Measurements from ENCODE around the gene SPHK2.

The SPHK2 gene

DNA sequence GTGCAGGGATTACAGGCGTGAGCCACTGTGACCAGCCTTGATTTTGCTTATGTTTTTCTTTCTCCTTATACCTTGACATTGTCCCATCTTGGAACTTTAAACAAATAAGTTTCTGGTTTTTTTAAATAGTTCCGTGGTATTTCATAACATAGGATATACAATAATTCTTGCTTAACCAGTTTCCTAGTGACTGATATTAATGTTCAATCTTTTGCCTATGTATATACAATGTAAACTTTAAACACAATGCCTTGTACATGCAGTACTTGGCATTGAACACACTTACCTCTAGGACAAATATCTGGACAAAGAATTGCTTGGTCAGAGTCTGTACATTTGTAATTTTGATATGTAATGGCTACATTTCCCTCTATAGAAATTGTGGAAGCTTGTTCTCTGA, 37.1 kb upstream of the SPHK2 start:
- H3K27ac ChIP-seq: no peak overlapping the region
- TF ChIP-seq, protein P1, sequence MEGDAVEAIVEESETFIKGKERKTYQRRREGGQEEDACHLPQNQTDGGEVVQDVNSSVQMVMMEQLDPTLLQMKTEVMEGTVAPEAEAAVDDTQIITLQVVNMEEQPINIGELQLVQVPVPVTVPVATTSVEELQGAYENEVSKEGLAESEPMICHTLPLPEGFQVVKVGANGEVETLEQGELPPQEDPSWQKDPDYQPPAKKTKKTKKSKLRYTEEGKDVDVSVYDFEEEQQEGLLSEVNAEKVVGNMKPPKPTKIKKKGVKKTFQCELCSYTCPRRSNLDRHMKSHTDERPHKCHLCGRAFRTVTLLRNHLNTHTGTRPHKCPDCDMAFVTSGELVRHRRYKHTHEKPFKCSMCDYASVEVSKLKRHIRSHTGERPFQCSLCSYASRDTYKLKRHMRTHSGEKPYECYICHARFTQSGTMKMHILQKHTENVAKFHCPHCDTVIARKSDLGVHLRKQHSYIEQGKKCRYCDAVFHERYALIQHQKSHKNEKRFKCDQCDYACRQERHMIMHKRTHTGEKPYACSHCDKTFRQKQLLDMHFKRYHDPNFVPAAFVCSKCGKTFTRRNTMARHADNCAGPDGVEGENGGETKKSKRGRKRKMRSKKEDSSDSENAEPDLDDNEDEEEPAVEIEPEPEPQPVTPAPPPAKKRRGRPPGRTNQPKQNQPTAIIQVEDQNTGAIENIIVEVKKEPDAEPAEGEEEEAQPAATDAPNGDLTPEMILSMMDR (conservative IDR thresholded peaks at IDR 0.05): no peak

DNA sequence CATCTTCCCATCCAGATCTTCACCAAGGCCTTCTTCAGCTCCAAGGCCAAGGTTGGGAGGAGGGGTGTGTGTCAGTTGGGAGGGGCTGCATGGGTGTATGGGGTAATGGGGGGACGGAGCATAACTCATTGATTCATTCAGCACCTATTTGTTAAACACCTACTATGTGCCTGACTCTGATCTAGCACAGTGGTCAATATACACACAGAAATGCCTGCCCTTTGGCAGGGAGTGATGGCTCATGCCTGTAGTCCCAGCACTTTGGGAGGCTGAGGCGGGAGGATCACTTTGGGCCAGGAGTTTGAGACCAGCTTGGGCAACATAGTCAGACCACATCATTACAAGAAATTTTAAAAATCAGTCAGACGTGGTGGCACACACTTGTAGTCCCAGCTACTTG, 31.9 kb upstream of the SPHK2 start:
- H3K27ac ChIP-seq: no peak overlapping the region
- TF ChIP-seq, protein P1 (conservative IDR thresholded peaks at IDR 0.05): no peak

- peak overlapping the region; percentile 9; the same call in 1 of the 2 replicates for H3K27ac ChIP-seq
- TF ChIP-seq, protein P1 (conservative IDR thresholded peaks at IDR 0.05): peak; percentile 98
Measured at GRCh38 chr19:48588670-48589401, 30.5 kb upstream of the SPHK2 start.

DNA sequence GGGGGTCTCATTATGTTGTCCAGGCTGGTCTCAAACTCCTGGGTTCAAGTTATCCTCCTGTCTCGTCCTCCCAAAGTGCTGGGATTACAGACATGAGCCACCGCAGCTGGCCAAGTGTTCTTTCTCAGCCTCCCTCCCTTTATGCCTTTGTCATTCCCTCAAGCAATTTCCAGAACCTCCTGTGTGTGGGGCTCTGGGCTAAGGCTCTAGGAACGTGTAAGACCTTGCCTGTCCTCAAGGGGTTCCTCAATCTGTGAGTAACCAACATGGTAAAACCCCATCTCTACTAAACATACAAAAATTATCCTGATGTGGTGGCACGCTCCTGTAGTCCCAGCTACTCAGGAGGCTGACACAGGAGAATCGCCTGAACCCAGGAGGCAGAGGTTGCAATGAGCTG, 28.3 kb upstream of the SPHK2 start:
- TF ChIP-seq, protein P1 (conservative IDR thresholded peaks at IDR 0.05): no peak
- H3K27ac ChIP-seq: no peak overlapping the region

- TF ChIP-seq, protein P1 (conservative IDR thresholded peaks at IDR 0.05): no peak
Measured at GRCh38 chr19:48595171-48595570, 24.1 kb upstream of the SPHK2 start.

GRCh38 chr19:48595833-48596232, 23.5 kb upstream of the SPHK2 start:
- TF ChIP-seq, protein P1 (conservative IDR thresholded peaks at IDR 0.05): no peak
- no peak overlapping the region for H3K27ac ChIP-seq

More at GRCh38 chr19:48595171-48595570, 24.1 kb upstream of the SPHK2 start:
- H3K27ac ChIP-seq: no peak overlapping the region

DNA sequence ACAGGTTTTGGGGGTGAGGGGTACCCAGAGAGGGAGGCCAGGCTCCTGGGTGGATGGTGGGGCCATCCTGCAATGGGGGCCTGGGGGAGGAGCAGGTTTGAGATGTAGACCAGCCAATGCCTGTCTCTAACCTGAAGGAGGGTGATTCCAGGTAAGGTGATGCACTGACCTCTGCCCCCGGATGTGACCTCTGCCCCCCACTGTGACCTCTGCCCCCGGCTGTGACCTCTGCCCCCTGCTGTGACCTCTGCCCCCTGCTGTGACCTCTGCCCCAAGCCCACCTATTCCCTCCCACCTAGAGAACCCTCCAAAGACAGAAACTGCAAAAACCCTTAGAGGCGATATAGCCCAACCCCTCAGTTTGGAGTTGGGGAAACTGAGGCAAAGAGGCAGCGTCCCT, 23.1 kb upstream of the SPHK2 start:
- TF ChIP-seq, protein P1 (conservative IDR thresholded peaks at IDR 0.05): no peak
- no peak overlapping the region for H3K27ac ChIP-seq
